Heart left ventricle (tissue), 16 donors: ENCODE measurements around the gene VIT. TPM values are rescaled to one million over a fixed set of nuclear protein-coding genes. Genes with fewer than 3 reads are reported as not detected.

Experiments used
- ATAC-seq, 4 donors: fragments of 200-7000 bp; cut with Tn5 transposase; one replicate each; pipeline ENCODE4 v1.9.1; 2020 to 2022; ENCODE audit warnings: moderate library complexity in 4 of 4, mild to moderate bottlenecking in 3 of 4, moderate number of reproducible peaks in 1 of 4
- DNase-seq, 5 donors: peaks; one replicate each; pipeline ENCODE4 v3.0.0-alpha.2; 2020
- H3K27ac ChIP-seq, 12 donors: fragments of 200-600 bp; sonication (generic) in 4 of 12; one replicate each; pipeline versions ENCODE4 v1.5.0 to v1.8.0; 2016 to 2022; ENCODE audit warnings: mild to moderate bottlenecking in 2 of 12
- H3K27me3 ChIP-seq, 9 donors: fragments of 200-600 bp; sonication (generic) in 2 of 9; one replicate each; pipeline versions ENCODE4 v1.5.1 to v1.8.0; 2016 to 2022; ENCODE audit warnings: mild to moderate bottlenecking in 3 of 9
- H3K36me3 ChIP-seq, 9 donors: fragments of 200-600 bp; sonication (generic) in 2 of 9; one replicate each; pipeline versions ENCODE4 v1.5.0 to v1.8.0; 2018 to 2022; ENCODE audit warnings: mild to moderate bottlenecking in 2 of 9
- H3K4me1 ChIP-seq, 12 donors: fragments of 200-600 bp; sonication (generic) in 4 of 12; one replicate each; pipeline versions ENCODE4 v1.5.0 to v1.8.0; 2016 to 2022; ENCODE audit warnings: mild to moderate bottlenecking in 3 of 12
- H3K4me3 ChIP-seq, 12 donors: fragments of 200-600 bp; sonication (generic) in 4 of 12; one replicate each; pipeline versions ENCODE4 v1.5.0 to v1.8.0; 2017 to 2022; ENCODE audit warnings: mild to moderate bottlenecking in 9 of 12, moderate library complexity in 4 of 12
- H3K9me3 ChIP-seq, 12 donors: fragments of 200-600 bp; sonication (generic) in 4 of 12; one replicate each; pipeline versions ENCODE4 v1.5.0 to v1.8.0; 2016 to 2022; ENCODE audit warnings: mild to moderate bottlenecking in 1 of 12
- POLR2A ChIP-seq, 2 donors: fragments of 450-650 bp; IDR thresholded peaks; one replicate each; pipeline ENCODE4 v1.6.1; 2017; ENCODE audit warnings: antibody characterized with exemption in 2 of 2, mild to moderate bottlenecking in 2 of 2, moderate library complexity in 2 of 2
- WGBS, 4 donors: extraction: QIAGEN DNeasy Blood & Tissue Kit in 2 of 4; methylation state at CpG; one replicate each; pipeline versions ENCODE4 v1.1.5 to v1.1.7; 2013 to 2018; 5-methylcytosine and 5-hydroxymethylcytosine counted together
- intact Hi-C, 10 donors: fragments of 100-400 bp; cut with DNase I; formaldehyde crosslinking; loops; one replicate each; pipeline versions ENCODE4 v1.11.1 to v1.14.2; 2022
- polyA plus RNA-seq, 2 donors: library from polyadenylated mRNA; stranded (reverse); fragments of 200-250 nt; gene quantifications; one replicate each; pipeline ENCODE4 v1.2.3, GENCODE V29; 2013
- total RNA-seq, 9 donors: library from RNA; depleted of rRNA in 2 of 9; stranded (reverse); fragments of >200 nt in 2 of 9; fragmentation: NEBNext Ultra II Directional in 3 of 9; extraction: Animal tissue kit (Norgen Biotek cat#: 25700) in 3 of 9; gene quantifications; one replicate each; pipeline versions ENCODE4 v1.1.0 to v1.2.4, GENCODE V29; 2016 to 2023
- TF ChIP-seq, protein P1 (sequence below), 12 donors: fragments of 200-600 bp; sonication (generic) in 4 of 12; IDR thresholded peaks; one replicate each; pipeline versions ENCODE4 v1.5.0 to v1.8.0; 2018 to 2022; ENCODE audit warnings: antibody characterized with exemption in 12 of 12, mild to moderate bottlenecking in 5 of 12
- donor health status: ischemic (EF 13 %, LVEDD 7.1; RV severe dilation, severe dysfunction).
- donor health status: healthy with polysubstance abuse.
- donor health status: DM: no; HTN: yes; CAD: no.
- donor health status: DM: no; HTN: no; CAD: no.
- donor health status: ischemic (EF 25% LVEDD 6.9; RV normal size, moderate dysfunction).
- donor health status: ischemic (EF 25% LVEDD 5.7; RV mildly dilated, moderate dysfunction).
- donor health status: healthy.
- donor health status: DM: yes; HTN: yes; CAD: no.
- donor health status: ischemic (EF 35%, LVEDD 5.7; RV mildly dilated, moderate dysfunction).
- donor health status: nonischemic (EF 11% LVEDD 7.7; RV severe dilation, severe dysfunction).
- donor health status: DM: yes; HTN: yes; CAD: no.
- donor health status: PGD.
- donor health status: ischemic (EF 29% LVEDD 5.4; RV normal size, mild dysfunction).
- donor health status: nonischemic (EF 23%, LVEDD 6.1; RV moderate dilation, normal function).

VIT gene
- total and polyA plus RNA-seq, 11 donors = 1.0 to 34.9 (median 4.9) TPM

DNA sequence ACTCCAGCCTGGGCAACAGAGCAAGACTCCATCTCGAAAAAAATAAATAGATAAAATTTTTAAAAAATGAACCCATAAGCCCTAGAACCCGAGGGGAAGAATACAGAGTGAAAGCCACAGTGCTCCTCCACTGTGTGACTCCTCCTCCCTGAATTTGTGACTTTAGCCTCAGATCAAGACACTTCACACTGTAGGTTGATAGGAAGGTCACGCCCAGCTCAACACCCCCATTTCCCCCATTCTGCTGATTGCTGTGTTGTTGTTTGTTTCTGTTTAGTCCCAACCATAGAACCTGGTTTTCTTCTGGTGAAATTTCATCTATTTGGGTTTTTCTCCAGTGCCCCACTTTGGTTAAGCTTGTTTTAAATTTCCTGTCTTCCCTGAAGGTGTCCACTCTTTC lies 102.2 kb downstream of the VIT start:
- Histone ChIP-seq H3K4me1 (no peaks in the 10 kb centered on the region), H3K27me3 (no peaks in the 10 kb centered on the region), H3K36me3 (no peaks in the 10 kb centered on the region), H3K27ac (no peak overlapping the region), H3K4me3 (no peak overlapping the region), H3K9me3 (peaks cover 0 to 8% (median 0%) of the 10 kb centered on the region in 12 donors)
- TF ChIP-seq, protein P1, sequence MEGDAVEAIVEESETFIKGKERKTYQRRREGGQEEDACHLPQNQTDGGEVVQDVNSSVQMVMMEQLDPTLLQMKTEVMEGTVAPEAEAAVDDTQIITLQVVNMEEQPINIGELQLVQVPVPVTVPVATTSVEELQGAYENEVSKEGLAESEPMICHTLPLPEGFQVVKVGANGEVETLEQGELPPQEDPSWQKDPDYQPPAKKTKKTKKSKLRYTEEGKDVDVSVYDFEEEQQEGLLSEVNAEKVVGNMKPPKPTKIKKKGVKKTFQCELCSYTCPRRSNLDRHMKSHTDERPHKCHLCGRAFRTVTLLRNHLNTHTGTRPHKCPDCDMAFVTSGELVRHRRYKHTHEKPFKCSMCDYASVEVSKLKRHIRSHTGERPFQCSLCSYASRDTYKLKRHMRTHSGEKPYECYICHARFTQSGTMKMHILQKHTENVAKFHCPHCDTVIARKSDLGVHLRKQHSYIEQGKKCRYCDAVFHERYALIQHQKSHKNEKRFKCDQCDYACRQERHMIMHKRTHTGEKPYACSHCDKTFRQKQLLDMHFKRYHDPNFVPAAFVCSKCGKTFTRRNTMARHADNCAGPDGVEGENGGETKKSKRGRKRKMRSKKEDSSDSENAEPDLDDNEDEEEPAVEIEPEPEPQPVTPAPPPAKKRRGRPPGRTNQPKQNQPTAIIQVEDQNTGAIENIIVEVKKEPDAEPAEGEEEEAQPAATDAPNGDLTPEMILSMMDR (IDR thresholded peaks at IDR 0.05) = no peak
- no peak for TF ChIP-seq POLR2A (IDR thresholded peaks at IDR 0.05)
- 81 to 91% (median 88%) methylated on average over 3 of the region's 3 CpGs for WGBS, 4 donors
- intact Hi-C loops = no loop called here
- ATAC-seq (no peak), DNase-seq (no peak)

DNA sequence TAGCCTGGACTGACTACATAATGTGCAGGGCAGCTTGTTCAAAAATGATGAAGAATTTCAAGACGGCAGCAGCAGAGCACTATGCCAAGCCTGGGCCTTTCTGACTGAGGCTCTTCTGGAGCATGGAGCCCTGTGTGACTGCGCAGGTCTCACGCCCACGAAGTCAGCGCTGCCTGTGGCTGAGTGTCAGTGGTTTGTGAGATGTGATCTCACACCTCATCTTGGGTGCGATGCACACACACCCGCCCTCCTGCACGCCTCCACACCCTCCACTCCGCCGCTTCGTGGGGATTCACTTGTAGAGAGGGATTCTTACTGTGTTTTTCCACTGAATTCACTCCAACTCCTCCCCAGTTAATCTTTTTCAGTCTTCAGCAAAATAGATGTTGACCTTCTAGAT lies 103.9 kb downstream of the VIT start:
- ATAC-seq = no peak
- H3K36me3 ChIP-seq = no peaks in the 10 kb centered on the region

GRCh38 chr2:36801088-36801487 lies 104.6 kb downstream of the VIT start:
- no peak for DNase-seq
- Histone ChIP-seq H3K9me3 (peaks cover 0 to 8% (median 0%) of the 10 kb centered on the region in 12 donors), H3K4me3 (no peak overlapping the region), H3K36me3 (no peaks in the 10 kb centered on the region), H3K27me3 (no peaks in the 10 kb centered on the region), H3K27ac (no peak overlapping the region), H3K4me1 (no peaks in the 10 kb centered on the region)
- intact Hi-C loops = no loop called here
- ATAC-seq = no peak
- TF ChIP-seq, protein P1 (IDR thresholded peaks at IDR 0.05) = no peak
- no peak for TF ChIP-seq POLR2A (IDR thresholded peaks at IDR 0.05)
- WGBS, 4 donors = 84 to 91% (median 89%) methylated on average over 6 of the region's 6 CpGs

More for the DNA sequence above, 103.9 kb downstream of the VIT start:
- peaks cover 0 to 8% (median 0%) of the 10 kb centered on the region in 12 donors for H3K9me3 ChIP-seq
- no peaks in the 10 kb centered on the region for H3K27me3 ChIP-seq
- TF ChIP-seq, protein P1 (IDR thresholded peaks at IDR 0.05) = no peak
- no peak for TF ChIP-seq POLR2A (IDR thresholded peaks at IDR 0.05)
- no peak for DNase-seq
- H3K4me3 ChIP-seq = no peak overlapping the region
- intact Hi-C loops = no loop called here
- 90 to 92% (median 92%) methylated on average over 11 of the region's 11 CpGs for WGBS, 4 donors
- H3K4me1 ChIP-seq = no peaks in the 10 kb centered on the region
- H3K27ac ChIP-seq = no peak overlapping the region

DNA sequence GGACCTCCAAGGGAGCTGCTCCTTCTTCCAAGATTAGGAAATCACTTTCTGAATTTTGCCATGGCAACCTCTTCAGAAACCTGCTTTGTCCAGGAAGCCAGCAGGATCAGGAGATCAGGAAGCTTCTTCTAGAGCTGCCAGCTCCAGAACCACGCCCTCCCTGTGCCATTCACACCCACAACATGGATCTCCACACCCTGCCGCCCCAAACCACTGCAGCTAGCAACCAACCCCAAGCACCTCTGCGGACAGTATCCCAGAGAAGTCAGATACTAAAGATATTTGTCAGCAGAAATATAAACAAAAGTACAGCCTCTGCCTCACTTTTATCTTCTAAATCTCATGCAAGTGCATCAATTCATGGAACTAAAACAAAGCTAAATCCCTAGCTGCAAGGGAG lies 106.4 kb downstream of the VIT start:
- Histone ChIP-seq H3K27me3 (no peaks in the 10 kb centered on the region), H3K4me1 (no peaks in the 10 kb centered on the region), H3K27ac (no peak overlapping the region), H3K36me3 (no peaks in the 10 kb centered on the region), H3K4me3 (no peak overlapping the region), H3K9me3 (peaks cover 0 to 8% (median 0%) of the 10 kb centered on the region in 12 donors)
- 80 to 84% (median 83%) methylated on average over 3 of the region's 3 CpGs for WGBS, 4 donors
- no peak for TF ChIP-seq POLR2A (IDR thresholded peaks at IDR 0.05)
- TF ChIP-seq, protein P1 (IDR thresholded peaks at IDR 0.05) = no peak
- ATAC-seq (no peak), DNase-seq (no peak)
- intact Hi-C loops = no loop called here
